Fibroblast of mammary gland (primary cell): Measurements from ENCODE around the gene SERTAD3.
"Not testable (repeated sequence)": the region's sequence is repeated elsewhere in the genome, so short reads cannot be mapped to it uniquely, and the experiment has no call there.

Source experiments
- DNase-seq: peaks from one replicate; pipeline ENCODE4 v3.0.0-alpha.2; 2010; ENCODE audit warnings: low read depth
- H3K4me3 ChIP-seq: 2 replicates; pipeline ENCODE4 v1.5.1; 2011; ENCODE audit warnings: low read depth, mild to moderate bottlenecking, low read length, moderate library complexity; ENCODE audit not compliant: control insufficient read depth
- CTCF ChIP-seq: conservative IDR thresholded peaks from 2 replicates; pipeline ENCODE4 v1.5.1; 2011; ENCODE audit warnings: low read depth, low read length, inconsistent platforms; ENCODE audit not compliant: control insufficient read depth, insufficient read depth

Gene SERTAD3

GRCh38 chr19:40438284-40438683, 5.9 kb downstream of the SERTAD3 start:
- H3K4me3 ChIP-seq, result no peak overlapping the region
- no peak for DNase-seq
- no peak for TF ChIP-seq CTCF

GRCh38 chr19:40433391-40434216, 10.5 kb downstream of the SERTAD3 start:
- TF ChIP-seq CTCF, result no peak
- H3K4me3 ChIP-seq, result peak overlapping the region; percentile 41
- DNase-seq, result peak; percentile 85

GRCh38 chr19:40432760-40433159, 11.4 kb downstream of the SERTAD3 start:
- not testable (repeated sequence) for DNase-seq
- peak overlapping the region; percentile 41 for H3K4me3 ChIP-seq

GRCh38 chr19:40431698-40432097, 12.4 kb downstream of the SERTAD3 start:
- no peak overlapping the region for H3K4me3 ChIP-seq
- no peak for DNase-seq
- TF ChIP-seq CTCF, result no peak

- not testable (repeated sequence) for DNase-seq, H3K4me3 ChIP-seq
These were observed 13.9 kb downstream of the SERTAD3 start for GRCh38 chr19:40430242-40430641.

- not testable (repeated sequence) for DNase-seq, H3K4me3 ChIP-seq
These were observed 15.9 kb downstream of the SERTAD3 start for GRCh38 chr19:40428197-40428596.

GRCh38 chr19:40425450-40426287, 18.5 kb downstream of the SERTAD3 start, which contains the start of gene SERTAD1:
Gene SERTAD1, minus strand, starts transcription at chr19:40425992. Its CDS starts 2,446 bp downstream, at chr19:40423546.
- peak; percentile 98 for DNase-seq
- peak; percentile 27 for TF ChIP-seq CTCF
- H3K4me3 ChIP-seq, result peak within 1 kb of the TSS; percentile 93
